Adipocyte (in vitro differentiated cells): ENCODE data around the gene B3GALT4.

ENCODE experiments used
- DNase-seq: peaks from one replicate; pipeline ENCODE4 v3.0.0-alpha.2; 2015; ENCODE audit warnings: low read depth
- H3K27me3 ChIP-seq: replicated peaks from 2 replicates; pipeline ENCODE4 v1.7.0; 2013; ENCODE audit warnings: mild to moderate bottlenecking, low read length, moderate library complexity; ENCODE audit not compliant: control insufficient read depth, insufficient read depth
- H3K36me3 ChIP-seq: 2 replicates; pipeline ENCODE4 v1.7.0; 2013; ENCODE audit warnings: low read length, mild to moderate bottlenecking, moderate library complexity; ENCODE audit not compliant: control insufficient read depth, insufficient read depth, severe bottlenecking
- H3K4me1 ChIP-seq: 2 replicates; pipeline ENCODE4 v1.7.0; 2013; ENCODE audit warnings: mild to moderate bottlenecking, low read length, moderate library complexity; ENCODE audit not compliant: control insufficient read depth, insufficient read depth
- H3K4me3 ChIP-seq: 2 replicates; pipeline ENCODE4 v1.7.0; 2013; ENCODE audit warnings: mild to moderate bottlenecking, low read length, moderate library complexity
- H3K9ac ChIP-seq: 2 replicates; pipeline ENCODE4 v1.7.0; 2013; ENCODE audit warnings: mild to moderate bottlenecking, low read length, moderate library complexity
- H3K9me3 ChIP-seq: 2 replicates; pipeline ENCODE4 v1.7.0; 2013; ENCODE audit warnings: mild to moderate bottlenecking, low read length, moderate library complexity; ENCODE audit not compliant: control insufficient read depth

Gene B3GALT4, protein sequence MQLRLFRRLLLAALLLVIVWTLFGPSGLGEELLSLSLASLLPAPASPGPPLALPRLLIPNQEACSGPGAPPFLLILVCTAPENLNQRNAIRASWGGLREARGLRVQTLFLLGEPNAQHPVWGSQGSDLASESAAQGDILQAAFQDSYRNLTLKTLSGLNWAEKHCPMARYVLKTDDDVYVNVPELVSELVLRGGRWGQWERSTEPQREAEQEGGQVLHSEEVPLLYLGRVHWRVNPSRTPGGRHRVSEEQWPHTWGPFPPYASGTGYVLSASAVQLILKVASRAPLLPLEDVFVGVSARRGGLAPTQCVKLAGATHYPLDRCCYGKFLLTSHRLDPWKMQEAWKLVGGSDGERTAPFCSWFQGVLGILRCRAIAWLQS

DNA sequence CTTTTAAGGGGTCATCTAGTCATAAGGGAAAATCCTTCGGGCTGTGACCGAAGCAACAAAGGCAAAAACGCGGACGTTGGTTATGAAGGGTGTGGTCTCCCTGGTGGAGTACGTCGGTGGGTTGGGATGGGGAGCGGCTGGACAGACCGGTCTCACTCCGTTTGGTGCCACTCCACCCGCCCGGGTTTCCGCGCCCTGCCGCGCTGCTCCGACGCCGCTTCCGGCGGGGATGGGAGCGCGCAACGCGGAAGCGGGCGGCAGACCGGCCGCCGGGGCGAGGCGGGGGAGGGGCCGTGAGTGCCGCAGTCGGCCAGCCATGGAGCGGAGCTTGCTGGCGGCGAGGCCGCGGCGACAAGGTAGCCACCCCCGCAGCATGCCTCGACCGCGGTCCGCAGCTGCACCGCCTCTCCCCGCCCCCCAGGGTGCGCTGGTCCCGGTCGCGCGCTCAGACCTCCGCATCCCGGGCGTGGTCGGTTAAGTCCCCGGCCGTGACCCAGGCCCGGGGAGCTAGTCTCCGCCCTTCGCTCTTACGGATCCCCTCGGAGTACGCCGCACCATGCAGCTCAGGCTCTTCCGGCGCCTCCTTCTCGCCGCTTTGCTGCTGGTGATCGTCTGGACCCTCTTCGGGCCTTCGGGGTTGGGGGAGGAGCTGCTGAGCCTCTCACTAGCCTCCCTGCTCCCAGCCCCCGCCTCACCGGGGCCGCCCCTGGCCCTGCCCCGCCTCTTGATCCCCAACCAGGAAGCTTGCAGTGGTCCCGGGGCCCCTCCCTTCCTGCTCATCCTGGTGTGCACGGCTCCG is at the start of gene B3GALT4:
B3GALT4 (plus strand) TSS at position 260 of the 799 bp plus-strand sequence; CDS start at position 557, 297 bp downstream.
- Histone ChIP-seq H3K27me3 (no peaks in the 10 kb centered on the region), H3K4me1 (peaks cover 43% of the 10 kb centered on the region), H3K36me3 (peaks cover 74% of the 10 kb centered on the region), H3K9me3 (no peaks in the 10 kb centered on the region), H3K4me3 (peak within 1 kb of the TSS; percentile 79), H3K9ac (peak within 1 kb of the TSS; percentile 98)
- peak; percentile 76 for DNase-seq

DNA sequence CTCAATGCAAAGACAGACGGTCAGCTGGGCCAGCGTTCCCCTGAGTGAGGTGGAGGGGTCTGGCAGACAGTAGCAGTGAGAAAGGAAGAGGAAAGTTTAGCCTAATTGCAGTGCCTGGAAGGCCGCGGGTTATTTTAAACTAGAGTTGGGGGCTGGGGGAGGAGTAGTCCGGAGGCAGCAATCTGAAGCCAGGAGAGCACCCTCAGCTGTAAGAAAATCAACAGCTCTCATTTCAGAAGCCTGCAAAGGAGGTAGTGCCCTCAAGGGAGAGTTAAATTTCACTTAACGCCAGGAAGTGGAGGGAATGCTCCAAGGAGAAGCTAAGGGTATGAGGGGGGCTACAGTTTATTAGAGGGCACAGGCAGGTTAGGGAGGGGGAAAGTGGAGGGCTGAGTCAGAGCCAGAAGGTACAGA is 41.7 kb upstream of the B3GALT4 start:
- Histone ChIP-seq H3K4me3 (no peak overlapping the region), H3K9ac (no peak overlapping the region), H3K36me3 (no peaks in the 10 kb centered on the region), H3K4me1 (no peaks in the 10 kb centered on the region), H3K27me3 (peaks cover 43% of the 10 kb centered on the region), H3K9me3 (no peaks in the 10 kb centered on the region)
- no peak for DNase-seq

DNA sequence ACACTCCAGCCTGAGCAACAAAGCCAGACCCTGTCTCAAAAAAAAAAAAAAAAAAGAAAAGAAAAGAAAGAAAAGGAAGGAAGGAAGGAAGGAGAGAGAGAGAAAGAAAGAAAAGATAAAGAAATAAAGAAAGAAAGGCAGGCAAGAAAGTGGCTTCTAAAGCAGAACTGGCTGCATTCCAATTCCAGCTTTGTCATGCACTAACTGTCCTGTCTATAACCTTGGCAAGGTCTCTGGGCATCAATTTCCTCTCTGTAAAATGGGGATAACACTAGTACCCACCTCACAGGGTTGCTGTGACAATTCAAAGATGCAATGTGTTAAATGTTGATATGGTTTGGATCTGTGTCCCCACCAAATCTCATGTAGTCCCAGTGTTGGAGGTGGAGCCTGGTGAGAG is 40.6 kb upstream of the B3GALT4 start:
- DNase-seq: no peak
- H3K9ac ChIP-seq: no peak overlapping the region
- H3K9me3 ChIP-seq: no peaks in the 10 kb centered on the region
- H3K36me3 ChIP-seq: no peaks in the 10 kb centered on the region
- H3K4me3 ChIP-seq: no peak overlapping the region
- no peaks in the 10 kb centered on the region for H3K4me1 ChIP-seq
- H3K27me3 ChIP-seq: peaks cover 47% of the 10 kb centered on the region

DNA sequence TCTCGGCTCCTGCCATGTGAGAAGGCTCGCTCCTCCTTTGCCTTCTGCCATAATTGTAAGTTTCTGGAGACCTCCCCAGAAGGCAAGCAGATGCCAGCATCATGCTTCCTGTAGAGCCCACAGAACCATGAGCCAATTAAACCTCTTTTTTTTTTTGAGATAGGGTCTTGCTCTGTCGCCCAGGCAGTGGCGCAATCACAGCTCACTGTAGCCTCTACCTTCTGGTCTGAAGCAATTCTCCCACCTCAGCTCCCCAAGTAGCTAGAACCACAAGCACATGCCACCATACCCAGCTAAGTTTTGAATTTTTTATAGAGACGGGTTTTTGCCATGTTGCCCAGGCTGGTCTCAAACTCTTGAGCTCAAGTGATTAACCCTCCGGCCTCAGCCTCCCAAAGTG is 40.1 kb upstream of the B3GALT4 start:
- Histone ChIP-seq H3K4me1 (no peaks in the 10 kb centered on the region), H3K9ac (no peak overlapping the region), H3K36me3 (no peaks in the 10 kb centered on the region), H3K27me3 (peaks cover 47% of the 10 kb centered on the region), H3K4me3 (no peak overlapping the region), H3K9me3 (no peaks in the 10 kb centered on the region)
- DNase-seq: no peak

DNA sequence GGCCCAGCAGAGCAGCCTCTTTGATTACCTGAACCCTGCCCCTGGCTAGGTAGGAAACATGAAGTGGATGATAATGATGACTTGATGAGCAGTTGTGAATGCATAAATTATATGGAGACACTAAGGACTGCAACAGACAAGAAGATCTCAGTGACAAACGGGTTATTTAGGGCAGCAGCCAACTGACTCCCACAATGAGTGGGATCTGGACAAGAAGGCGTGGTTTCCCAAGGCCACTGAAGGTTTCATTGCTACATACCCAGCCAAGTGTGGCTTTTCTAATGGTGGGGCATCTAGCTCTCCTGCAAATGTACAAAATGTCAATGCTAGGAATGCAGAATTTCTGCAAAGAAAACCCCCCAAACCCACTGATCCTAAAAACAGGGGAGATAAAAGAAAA is 39.2 kb upstream of the B3GALT4 start:
- no peak for DNase-seq
- Histone ChIP-seq H3K36me3 (no peaks in the 10 kb centered on the region), H3K27me3 (peaks cover 41% of the 10 kb centered on the region), H3K9ac (no peak overlapping the region), H3K4me3 (no peak overlapping the region), H3K9me3 (no peaks in the 10 kb centered on the region), H3K4me1 (no peaks in the 10 kb centered on the region)

DNA sequence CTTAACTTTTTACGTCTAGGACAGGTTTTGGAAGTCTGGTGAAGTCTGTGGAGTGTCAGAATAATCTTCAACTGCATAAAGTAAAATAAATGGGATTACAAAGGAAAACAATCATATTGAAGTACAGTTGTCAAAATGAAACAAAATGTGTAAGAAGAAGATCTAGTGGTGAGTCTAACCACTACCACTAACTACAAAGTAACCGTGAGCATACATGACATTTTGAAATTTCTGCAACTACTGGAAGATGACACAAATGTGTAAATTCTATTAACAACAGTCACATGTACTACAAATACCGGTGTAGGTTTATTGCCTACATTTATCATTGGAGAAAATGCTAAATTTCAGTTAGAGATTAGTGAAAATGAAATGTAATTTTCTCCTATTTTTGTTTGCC is 35.0 kb upstream of the B3GALT4 start:
- Histone ChIP-seq H3K4me1 (peaks cover 2% of the 10 kb centered on the region), H3K9me3 (no peaks in the 10 kb centered on the region), H3K36me3 (no peaks in the 10 kb centered on the region), H3K27me3 (peaks cover 16% of the 10 kb centered on the region), H3K4me3 (no peak overlapping the region), H3K9ac (no peak overlapping the region)
- DNase-seq: no peak

DNA sequence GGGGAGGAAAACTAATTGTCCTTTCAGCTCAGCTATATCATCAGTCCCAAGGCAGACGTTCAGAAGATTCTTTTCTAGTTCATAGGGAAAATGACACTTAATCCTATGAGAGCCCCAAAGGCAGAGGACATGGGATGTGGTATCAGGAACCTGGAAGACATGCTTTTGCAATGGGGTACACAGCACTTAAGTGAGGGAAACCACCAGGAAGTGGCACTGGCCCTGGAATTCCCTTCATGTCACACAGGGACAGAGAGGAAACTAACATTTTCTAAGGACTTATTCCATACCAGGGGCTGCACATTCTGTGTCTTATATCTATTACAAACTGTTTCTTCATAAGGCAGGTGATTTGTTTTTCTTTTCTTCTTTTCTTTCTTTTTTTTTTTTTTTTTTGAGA is 33.4 kb upstream of the B3GALT4 start:
- H3K27me3 ChIP-seq: peaks cover 16% of the 10 kb centered on the region

DNA sequence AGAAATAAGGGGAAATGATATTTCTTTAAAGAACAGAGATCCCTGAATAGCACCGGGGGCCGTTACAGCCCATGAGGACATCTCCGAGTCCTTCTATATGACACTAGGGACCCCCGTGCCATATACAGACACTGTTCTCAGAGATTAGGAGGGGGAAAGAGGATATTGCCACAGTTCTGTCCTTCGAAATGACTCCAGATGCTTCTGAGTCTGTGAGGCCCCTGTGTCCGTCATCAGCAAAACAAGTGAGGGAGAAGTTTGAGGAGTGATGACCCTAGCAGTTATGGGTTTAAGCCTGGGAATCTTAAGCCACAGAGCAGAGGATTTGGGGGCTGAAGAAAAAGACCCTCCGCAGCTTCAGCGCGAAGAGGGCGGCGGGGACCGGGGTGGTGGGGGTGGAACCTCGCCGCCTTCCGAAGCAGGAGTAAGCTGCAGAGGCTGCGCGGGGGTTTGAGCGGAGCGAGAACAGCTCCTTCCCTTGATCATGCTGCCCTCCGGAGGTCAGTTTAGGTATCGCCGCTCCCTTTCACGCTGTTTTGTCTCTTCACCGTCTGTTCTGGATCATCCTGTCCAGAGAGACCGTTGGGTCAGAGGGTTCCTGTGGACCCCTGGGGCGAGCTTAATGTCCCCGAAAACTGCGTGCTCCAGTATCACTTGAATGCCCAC is 28.8 kb upstream of the B3GALT4 start:
- peaks cover 45% of the 10 kb centered on the region for H3K4me1 ChIP-seq
- H3K27me3 ChIP-seq: no peaks in the 10 kb centered on the region
- peak overlapping the region; percentile 89 for H3K9ac ChIP-seq
- no peaks in the 10 kb centered on the region for H3K9me3 ChIP-seq
- H3K4me3 ChIP-seq: peak overlapping the region; percentile 90
- peak; percentile 96 for DNase-seq
- peaks cover 8% of the 10 kb centered on the region for H3K36me3 ChIP-seq

More for the DNA sequence above, 33.4 kb upstream of the B3GALT4 start:
- H3K36me3 ChIP-seq: no peaks in the 10 kb centered on the region
- no peak for DNase-seq
- no peaks in the 10 kb centered on the region for H3K9me3 ChIP-seq
- peaks cover 8% of the 10 kb centered on the region for H3K4me1 ChIP-seq
- no peak overlapping the region for H3K9ac ChIP-seq
- no peak overlapping the region for H3K4me3 ChIP-seq

DNA sequence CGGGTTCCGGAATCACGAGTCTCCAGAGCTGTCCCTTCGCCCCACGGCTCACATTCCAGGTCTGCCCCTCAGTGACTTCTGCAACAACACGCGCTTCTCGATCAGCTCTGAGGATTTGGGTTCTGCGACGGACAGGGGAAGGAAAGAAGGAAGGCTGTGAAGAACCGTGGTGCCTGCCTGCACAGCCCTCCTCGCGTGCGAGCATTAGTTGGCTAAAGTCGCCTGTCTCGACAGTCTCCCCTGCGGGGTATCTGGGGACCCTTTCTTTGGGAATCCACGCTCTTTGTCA is 28.3 kb upstream of the B3GALT4 start:
- Histone ChIP-seq H3K4me1 (peaks cover 46% of the 10 kb centered on the region), H3K4me3 (peak overlapping the region; percentile 90)
- peak; percentile 70 for DNase-seq

DNA sequence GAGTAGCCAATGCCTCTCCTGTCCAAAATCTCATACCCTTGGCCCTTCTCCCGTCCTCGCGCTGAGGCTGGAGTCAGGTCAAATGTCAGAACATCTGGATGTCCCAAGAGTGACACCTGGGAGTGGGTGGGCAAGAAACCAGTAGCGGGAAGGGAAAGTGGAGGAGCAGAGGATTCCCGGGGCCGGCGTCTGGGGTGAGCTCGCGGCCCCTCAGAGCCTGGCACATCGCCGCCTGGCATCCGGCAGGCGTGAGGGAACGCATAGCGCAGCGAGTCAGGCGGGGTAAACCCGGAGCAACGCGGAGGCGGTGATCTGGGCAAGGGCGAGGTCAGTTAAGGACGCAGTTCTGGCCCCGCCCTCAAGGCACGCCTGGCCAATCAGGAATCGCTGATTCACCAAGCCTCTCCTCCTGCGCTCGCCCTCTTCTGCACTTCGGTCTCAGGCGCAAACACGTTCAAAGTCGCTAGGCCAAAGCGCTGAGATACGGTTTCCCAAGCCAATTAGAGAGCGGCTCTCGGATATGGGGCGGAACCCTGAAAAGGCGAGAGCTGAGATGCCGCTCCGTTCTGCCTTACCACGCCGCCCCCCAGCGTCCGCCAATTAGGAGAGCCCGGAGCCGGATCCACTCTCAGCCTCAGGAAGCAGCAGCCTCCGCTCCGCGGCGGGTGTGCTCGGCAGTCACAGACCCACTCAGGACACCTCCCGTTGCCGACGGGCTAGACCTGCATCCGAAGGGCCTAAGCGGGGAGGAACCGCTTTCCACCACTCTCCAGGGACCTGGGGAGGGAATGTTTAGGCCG is 27.8 kb upstream of the B3GALT4 start:
- Histone ChIP-seq H3K4me3 (peak overlapping the region; percentile 90), H3K27me3 (no peaks in the 10 kb centered on the region), H3K9ac (peak overlapping the region; percentile 98), H3K9me3 (no peaks in the 10 kb centered on the region), H3K4me1 (peaks cover 46% of the 10 kb centered on the region), H3K36me3 (peaks cover 8% of the 10 kb centered on the region)
- peak; percentile 99 for DNase-seq

More for the DNA sequence above, 28.3 kb upstream of the B3GALT4 start:
- Histone ChIP-seq H3K36me3 (peaks cover 8% of the 10 kb centered on the region), H3K9ac (peak overlapping the region; percentile 89), H3K9me3 (no peaks in the 10 kb centered on the region), H3K27me3 (no peaks in the 10 kb centered on the region)
